HG03520 (cell line): ENCODE data around the gene RNF214.
"Not testable (repeated sequence)": the region's sequence is repeated elsewhere in the genome, so short reads cannot be mapped to it uniquely, and the experiment has no call there.

Experiments used
- ATAC-seq: cut with Tn5 transposase; IDR thresholded peaks from one replicate; pipeline ENCODE4 v1.9.1; 2021; ENCODE audit warnings: mild to moderate bottlenecking, moderate library complexity; ENCODE audit not compliant: unreplicated experiment

RNF214 gene

GRCh38 chr11:117229931-117230285 lies 2.6 kb upstream of the RNF214 start:
- ATAC-seq = no peak

- ATAC-seq = no peak
Observed at GRCh38 chr11:117230286-117230961, 2.0 kb upstream of the RNF214 start.

DNA sequence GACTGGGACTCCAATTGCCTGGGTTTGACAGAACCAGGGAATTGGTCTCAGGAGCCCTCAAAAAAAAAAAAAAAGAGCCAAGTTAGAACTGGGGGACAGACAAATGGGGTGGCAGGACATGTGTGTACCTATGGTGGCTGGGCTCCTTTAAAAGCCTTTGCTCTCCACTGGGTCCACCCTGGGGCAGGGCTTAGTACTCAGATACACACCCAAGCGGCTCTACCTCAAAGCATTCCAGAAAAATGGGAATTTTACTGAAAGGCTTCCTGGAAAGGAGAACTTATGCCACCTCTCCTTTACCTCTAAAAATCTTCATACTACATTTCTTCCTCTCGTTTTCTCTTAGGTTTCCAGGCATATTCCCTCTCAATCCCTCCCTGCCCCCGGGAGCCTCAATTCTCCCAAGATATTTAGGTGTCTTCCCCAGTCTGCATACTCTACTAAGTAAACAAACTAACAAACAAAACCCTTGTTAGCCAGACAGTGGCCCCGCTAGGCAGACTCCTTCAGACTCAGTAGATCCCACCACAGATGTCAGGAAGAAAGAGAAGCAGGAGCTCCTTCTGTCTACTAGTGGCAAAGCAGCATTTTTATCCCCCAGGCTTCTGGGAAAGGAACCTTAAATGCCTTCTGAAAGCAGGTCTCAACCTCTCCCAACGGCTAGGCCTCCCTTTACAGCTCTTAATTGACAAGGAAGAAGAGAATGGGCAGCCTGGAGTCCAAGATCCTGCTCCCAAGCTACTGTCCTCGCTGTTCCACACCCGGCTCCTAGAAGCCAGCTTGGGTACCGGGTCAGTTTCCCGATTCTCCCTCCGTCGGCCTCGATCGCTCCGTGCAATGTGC lies 1.3 kb upstream of the RNF214 start:
- no peak for ATAC-seq

DNA sequence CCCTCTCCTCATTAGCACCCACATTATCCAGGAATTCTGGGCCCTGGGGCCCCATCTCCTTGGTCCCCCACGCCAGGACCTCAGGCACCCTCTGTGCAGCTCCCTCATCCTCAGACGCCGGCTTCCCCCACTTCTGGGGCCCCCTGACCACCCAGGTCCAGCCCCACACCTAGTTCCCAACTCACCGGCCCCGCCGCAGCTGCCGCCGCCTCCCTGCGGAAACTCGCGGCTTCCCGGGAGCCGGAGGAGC lies 704 bp upstream of the RNF214 start, which contains the start of gene PCSK7:
Gene PCSK7 (minus strand): TSS at position 232 of the 250 bp plus-strand sequence. CDS start 2,229 bp downstream, outside the sequence.
- ATAC-seq = no peak

- no peak for ATAC-seq
Observed at GRCh38 chr11:117232911-117233409, 489 bp downstream of the RNF214 start.

DNA sequence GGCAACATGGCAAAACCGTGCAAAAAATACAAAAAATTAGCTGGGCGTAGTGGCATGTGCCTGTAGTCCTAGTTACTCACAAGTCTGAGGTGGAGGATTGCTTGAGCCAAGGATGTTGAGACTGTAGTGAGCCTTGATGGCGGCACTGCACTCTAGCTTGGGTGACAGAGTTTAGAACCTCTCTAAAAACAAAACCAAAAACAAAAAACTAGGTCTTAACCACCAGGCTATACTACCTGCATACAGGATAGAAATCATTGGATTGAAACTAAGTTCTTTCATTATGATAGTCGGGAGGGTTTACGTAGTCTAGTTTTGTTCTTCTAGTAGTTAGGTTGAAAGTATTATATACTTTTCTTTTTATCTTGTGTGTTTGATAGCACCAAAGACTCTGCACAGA lies 5.8 kb downstream of the RNF214 start:
- ATAC-seq = no peak

DNA sequence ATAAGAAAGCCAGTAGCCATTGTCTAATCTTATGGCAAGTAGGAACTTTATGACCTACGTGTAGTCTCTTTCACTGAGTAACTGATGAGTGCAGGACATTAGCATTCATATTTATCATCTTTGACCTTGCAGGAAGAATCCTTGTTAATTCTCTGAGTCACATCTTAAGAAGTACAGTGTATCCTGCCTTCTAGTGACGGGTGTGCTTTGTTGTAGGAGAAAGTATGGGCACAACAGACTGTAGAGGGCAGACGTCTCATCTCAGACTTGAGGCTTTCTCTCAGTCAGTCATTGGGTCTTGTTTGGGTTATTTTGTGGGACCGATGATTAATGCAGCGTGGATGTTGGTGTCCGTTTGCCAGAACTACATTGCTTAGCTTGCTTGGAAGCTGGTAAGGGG lies 6.8 kb downstream of the RNF214 start:
- ATAC-seq = no peak

GRCh38 chr11:117248341-117248740 lies 15.9 kb downstream of the RNF214 start:
- no peak for ATAC-seq

- ATAC-seq = no peak
Observed at GRCh38 chr11:117249571-117249970, 17.1 kb downstream of the RNF214 start.

GRCh38 chr11:117251506-117251905 lies 19.0 kb downstream of the RNF214 start:
- no peak for ATAC-seq

- ATAC-seq = no peak
Observed at GRCh38 chr11:117255966-117256365, 23.5 kb downstream of the RNF214 start.

DNA sequence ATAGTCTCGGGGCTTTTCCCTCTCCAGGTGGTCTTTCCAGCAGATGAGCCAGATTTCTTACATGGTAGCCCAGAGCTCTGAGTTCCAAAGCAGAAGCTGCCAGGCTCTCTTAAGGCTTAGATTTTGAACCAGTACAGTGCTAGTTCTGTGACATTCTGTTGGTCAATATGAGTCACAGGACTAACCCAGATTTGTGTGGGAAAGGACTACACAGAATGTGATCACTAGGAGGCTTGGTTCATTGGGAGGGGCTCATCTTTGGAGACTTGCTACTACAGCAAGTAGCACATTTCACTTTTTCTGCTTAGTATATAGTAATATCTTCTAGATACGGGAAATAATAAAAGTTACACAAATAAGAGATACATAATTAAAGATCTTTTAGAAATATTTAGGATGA lies 24.1 kb downstream of the RNF214 start:
- no peak for ATAC-seq

- no peak for ATAC-seq
Observed at GRCh38 chr11:117258576-117258975, 26.1 kb downstream of the RNF214 start.

DNA sequence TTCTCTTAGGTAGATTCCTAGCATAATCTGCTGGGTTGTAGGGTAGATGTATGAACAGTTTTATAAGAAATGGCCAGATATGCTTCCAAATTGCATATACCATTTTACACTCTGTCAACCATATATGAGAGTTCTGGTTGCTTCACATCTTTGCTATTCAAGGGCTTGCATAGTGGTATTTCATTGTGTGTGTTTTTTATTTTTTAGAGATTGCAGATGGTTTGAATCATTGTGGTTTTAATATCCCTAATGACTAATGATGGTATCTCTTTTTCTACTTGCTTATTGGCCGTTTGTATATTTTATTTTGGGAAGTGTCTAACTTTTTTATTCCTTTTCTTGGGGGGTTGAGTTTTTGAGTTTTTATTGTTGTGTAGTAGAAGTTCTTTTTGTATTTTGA lies 26.9 kb downstream of the RNF214 start:
- no peak for ATAC-seq

DNA sequence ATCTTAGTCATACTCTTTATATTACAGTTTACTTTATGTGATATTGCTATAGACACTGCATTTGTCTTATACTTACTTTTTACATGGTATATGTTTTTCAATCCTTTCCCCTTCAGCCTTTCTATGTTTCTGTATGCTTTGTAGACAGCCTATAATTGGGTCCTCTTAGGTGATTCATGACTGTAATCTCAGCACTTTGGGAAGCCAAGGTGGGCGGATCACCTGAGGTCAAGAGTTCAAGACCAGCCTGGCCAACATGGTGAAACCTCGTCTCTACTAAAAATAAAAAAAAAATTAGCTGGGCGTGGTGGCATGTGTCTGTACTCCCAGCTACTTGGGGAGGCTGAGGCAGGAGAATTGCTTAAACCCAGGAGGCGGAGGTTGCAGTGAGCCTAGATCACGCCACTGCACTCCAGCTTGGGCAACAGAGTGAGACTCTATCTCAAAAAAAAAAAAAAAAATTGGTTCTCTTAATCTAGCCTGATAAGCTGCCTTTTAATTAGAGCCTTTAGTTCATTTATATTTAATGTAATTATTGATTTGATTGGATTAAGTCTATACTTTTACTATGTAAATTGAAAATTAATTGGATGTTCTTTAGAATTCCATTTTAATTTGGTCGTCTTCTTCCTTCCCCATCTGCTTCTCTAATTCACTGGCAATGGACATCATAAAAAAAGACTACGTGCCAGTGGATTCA lies 32.3 kb downstream of the RNF214 start:
- not testable (repeated sequence) for ATAC-seq

DNA sequence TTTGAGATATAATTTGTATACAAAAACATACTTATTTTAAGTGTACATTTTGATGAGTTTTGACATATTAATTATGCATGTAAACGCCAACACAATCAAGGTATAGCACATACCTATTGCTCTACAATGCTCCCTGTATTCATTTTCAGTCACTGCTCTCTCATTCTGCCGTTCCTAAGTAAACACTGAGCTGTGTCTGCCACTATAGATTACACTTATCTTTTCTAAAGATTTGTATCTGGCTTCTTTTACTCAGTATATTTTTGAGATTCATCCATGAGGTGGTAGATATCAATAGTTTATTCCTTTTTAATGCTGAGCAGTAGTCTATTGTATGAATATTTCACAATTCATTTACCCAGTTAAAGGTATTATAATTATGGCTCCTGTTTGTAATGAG lies 33.3 kb downstream of the RNF214 start:
- no peak for ATAC-seq

GRCh38 chr11:117269856-117270255 lies 37.4 kb downstream of the RNF214 start:
- no peak for ATAC-seq

- ATAC-seq = no peak
Observed at GRCh38 chr11:117271208-117271607, 38.7 kb downstream of the RNF214 start.

- ATAC-seq = not testable (repeated sequence)
Observed at GRCh38 chr11:117272175-117272574, 39.7 kb downstream of the RNF214 start.

GRCh38 chr11:117273550-117274289 lies 41.2 kb downstream of the RNF214 start:
- ATAC-seq = no peak

DNA sequence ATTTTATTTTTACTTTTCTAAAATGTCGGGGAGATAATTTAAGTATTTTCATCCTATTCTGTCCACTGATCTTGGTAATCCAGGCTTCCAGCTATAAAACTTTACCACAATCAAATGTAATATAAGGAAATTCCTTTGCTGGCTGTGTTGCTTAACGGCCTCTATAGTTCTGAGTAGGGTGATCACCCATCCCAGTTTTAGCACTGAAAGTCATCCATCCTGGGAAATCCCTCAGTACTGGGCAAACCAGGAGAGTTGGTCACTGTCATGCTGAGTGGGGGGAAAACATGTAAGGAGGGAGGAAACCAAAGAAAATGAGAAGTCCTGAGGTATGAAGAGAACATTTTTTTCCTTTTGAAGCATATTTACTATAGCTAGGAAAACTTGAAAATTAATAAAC lies 45.9 kb downstream of the RNF214 start:
- ATAC-seq = no peak
